Astrocyte (in vitro differentiated cells and primary cell): ENCODE results near the gene CTNNA2. TPM values are rescaled to one million over a fixed set of nuclear protein-coding genes. Genes with fewer than 3 reads are reported as not detected.
"Not testable (repeated sequence)": the region's sequence is repeated elsewhere in the genome, so short reads cannot be mapped to it uniquely, and the experiment has no call there.

Source experiments
- DNase-seq: peaks from one replicate; pipeline ENCODE4 v3.0.0-alpha.2; 2010; ENCODE audit warnings: low read depth
- FAIRE-seq: peaks from 2 replicates; lab custom pipeline; 2011; peaks lifted over from hg19 to GRCh38; lab: Jason Lieb, UNC
- H2AFZ ChIP-seq: 2 replicates; pipeline ENCODE4 v1.6.0; 2012; ENCODE audit warnings: low read depth, low read length, inconsistent platforms
- H3K27ac ChIP-seq: 2 replicates; pipeline ENCODE4 v1.5.1; 2011; ENCODE audit warnings: low read depth, low read length, inconsistent platforms
- H3K27me3 ChIP-seq: 2 replicates; pipeline ENCODE4 v1.6.0; 2011; ENCODE audit warnings: low read length, inconsistent platforms; ENCODE audit not compliant: insufficient read depth
- H3K36me3 ChIP-seq: 2 replicates; pipeline ENCODE4 v1.5.1; 2011; ENCODE audit warnings: low read length, inconsistent platforms; ENCODE audit not compliant: insufficient read depth
- H3K4me1 ChIP-seq: 2 replicates; pipeline ENCODE4 v1.5.1; 2011; ENCODE audit warnings: low read length, inconsistent platforms; ENCODE audit not compliant: insufficient read depth
- H3K4me2 ChIP-seq: 2 replicates; pipeline ENCODE4 v1.6.0; 2012; ENCODE audit warnings: low read length, inconsistent platforms
- H3K4me3 ChIP-seq: 2 replicates; pipeline ENCODE4 v1.5.1; 2011; ENCODE audit warnings: low read depth, mild to moderate bottlenecking, low read length, inconsistent platforms; ENCODE audit not compliant: insufficient read depth
- H3K79me2 ChIP-seq: 2 replicates; pipeline ENCODE4 v1.6.0; 2012; ENCODE audit warnings: mild to moderate bottlenecking, low read length, inconsistent platforms; ENCODE audit not compliant: insufficient read depth
- H3K9ac ChIP-seq: 2 replicates; pipeline ENCODE4 v1.6.0; 2012; ENCODE audit warnings: mild to moderate bottlenecking, low read length, inconsistent platforms
- H3K9me3 ChIP-seq: 2 replicates; pipeline ENCODE4 v1.5.1; 2012; ENCODE audit warnings: low read depth, mild to moderate bottlenecking, low read length, inconsistent platforms; ENCODE audit not compliant: insufficient read depth
- H4K20me1 ChIP-seq: 2 replicates; pipeline ENCODE4 v1.6.0; 2012; ENCODE audit warnings: low read length, inconsistent platforms; ENCODE audit not compliant: insufficient read depth
- H3K27ac Mint-ChIP-seq: one replicate; pipeline ENCODE4 v1.8.0; 2021; ENCODE audit warnings: mild to moderate bottlenecking, mixed read lengths; ENCODE audit not compliant: unreplicated experiment
- H3K27me3 Mint-ChIP-seq: one replicate; pipeline ENCODE4 v1.8.0; 2021; ENCODE audit warnings: low read depth, mixed read lengths; ENCODE audit not compliant: unreplicated experiment
- H3K36me3 Mint-ChIP-seq: one replicate; pipeline ENCODE4 v1.8.0; 2021; ENCODE audit warnings: low read depth, mixed read lengths; ENCODE audit not compliant: unreplicated experiment
- H3K4me1 Mint-ChIP-seq: one replicate; pipeline ENCODE4 v1.8.0; 2021; ENCODE audit warnings: low read depth, mixed read lengths; ENCODE audit not compliant: unreplicated experiment
- H3K4me3 Mint-ChIP-seq: one replicate; pipeline ENCODE4 v1.8.0; 2021; ENCODE audit warnings: mild to moderate bottlenecking, moderate library complexity, mixed read lengths; ENCODE audit not compliant: unreplicated experiment
- H3K9me3 Mint-ChIP-seq: one replicate; pipeline ENCODE4 v1.8.0; 2021; ENCODE audit warnings: mild to moderate bottlenecking, mixed read lengths; ENCODE audit not compliant: unreplicated experiment
- EZH2 ChIP-seq: IDR thresholded peaks from 2 replicates; pipeline ENCODE4 v1.6.1; 2012; ENCODE audit warnings: mild to moderate bottlenecking, low read length, inconsistent platforms; ENCODE audit not compliant: insufficient read depth
- total RNA-seq: library from RNA; stranded (reverse); gene quantifications from 2 replicates; pipeline ENCODE4 v1.2.1, GENCODE V29; 2021
- TF ChIP-seq, protein P1 (sequence below): IDR thresholded peaks from 2 replicates; pipeline ENCODE4 v1.5.1; 2011; ENCODE audit warnings: low read depth, mild to moderate bottlenecking, inconsistent platforms, low read length, moderate library complexity; ENCODE audit not compliant: insufficient read depth

Gene CTNNA2
- total RNA-seq, 1 donor from 2014 or later = 3.9 TPM

DNA sequence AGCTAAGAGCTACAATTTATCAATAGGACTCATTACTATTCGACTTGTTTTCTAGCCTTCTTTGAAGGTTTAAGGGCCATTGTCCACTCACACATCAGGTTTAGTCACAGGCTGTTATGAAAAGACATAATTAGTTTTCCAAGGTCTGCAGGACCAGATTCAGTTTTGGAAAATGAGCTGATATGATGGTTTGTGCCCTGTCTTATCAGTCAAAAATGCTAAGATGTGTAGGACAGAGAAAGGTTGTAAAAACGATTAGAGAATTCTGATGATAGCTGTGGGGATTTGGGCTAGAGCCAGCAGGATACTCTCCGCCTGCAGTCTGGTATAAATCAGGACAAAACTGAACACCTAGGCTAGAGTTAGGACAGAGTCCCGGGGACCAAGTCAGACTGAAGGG lies 578.4 kb downstream of the CTNNA2 start:
- Histone ChIP-seq H3K27ac (no peak overlapping the region), H2AFZ (no peak overlapping the region), H3K4me2 (no peak overlapping the region), H3K4me3 (no peak overlapping the region), H3K4me1 (no peaks in the 10 kb centered on the region), H3K27me3 (no peaks in the 10 kb centered on the region), H3K9me3 (no peaks in the 10 kb centered on the region), H3K9ac (no peak overlapping the region), H3K79me2 (no peaks in the 10 kb centered on the region), H3K36me3 (no peaks in the 10 kb centered on the region), H4K20me1 (no peaks in the 10 kb centered on the region)
- DNase-seq (no peak), FAIRE-seq (no peak)
- Mint-ChIP-seq H3K27me3 (peaks cover 4% of the 10 kb centered on the region), H3K4me3 (no peak overlapping the region), H3K36me3 (no peaks in the 10 kb centered on the region), H3K9me3 (no peaks in the 10 kb centered on the region), H3K4me1 (peaks cover 1% of the 10 kb centered on the region), H3K27ac (no peak overlapping the region)
- TF ChIP-seq, protein P1, sequence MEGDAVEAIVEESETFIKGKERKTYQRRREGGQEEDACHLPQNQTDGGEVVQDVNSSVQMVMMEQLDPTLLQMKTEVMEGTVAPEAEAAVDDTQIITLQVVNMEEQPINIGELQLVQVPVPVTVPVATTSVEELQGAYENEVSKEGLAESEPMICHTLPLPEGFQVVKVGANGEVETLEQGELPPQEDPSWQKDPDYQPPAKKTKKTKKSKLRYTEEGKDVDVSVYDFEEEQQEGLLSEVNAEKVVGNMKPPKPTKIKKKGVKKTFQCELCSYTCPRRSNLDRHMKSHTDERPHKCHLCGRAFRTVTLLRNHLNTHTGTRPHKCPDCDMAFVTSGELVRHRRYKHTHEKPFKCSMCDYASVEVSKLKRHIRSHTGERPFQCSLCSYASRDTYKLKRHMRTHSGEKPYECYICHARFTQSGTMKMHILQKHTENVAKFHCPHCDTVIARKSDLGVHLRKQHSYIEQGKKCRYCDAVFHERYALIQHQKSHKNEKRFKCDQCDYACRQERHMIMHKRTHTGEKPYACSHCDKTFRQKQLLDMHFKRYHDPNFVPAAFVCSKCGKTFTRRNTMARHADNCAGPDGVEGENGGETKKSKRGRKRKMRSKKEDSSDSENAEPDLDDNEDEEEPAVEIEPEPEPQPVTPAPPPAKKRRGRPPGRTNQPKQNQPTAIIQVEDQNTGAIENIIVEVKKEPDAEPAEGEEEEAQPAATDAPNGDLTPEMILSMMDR = no peak
- no peak for TF ChIP-seq EZH2

DNA sequence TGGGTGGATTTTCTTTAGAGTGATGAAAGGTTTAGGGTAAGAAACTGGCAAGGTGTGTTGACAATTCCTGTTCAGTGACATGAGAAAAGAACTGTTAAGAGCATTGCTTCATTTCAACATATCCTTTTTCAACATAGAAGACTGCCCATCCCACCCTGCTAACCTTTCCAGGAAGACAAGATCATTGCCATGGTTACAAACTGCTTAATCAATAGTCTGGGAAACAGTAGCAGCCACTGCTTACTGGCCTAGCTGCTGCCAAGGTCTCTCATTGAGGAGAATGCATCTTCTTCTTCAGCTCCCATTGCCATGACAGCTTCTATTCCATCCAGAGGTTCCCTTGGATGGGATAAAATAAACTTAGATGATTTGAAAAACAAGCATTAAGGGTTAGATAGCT lies 579.6 kb downstream of the CTNNA2 start:
- Histone ChIP-seq H3K36me3 (no peaks in the 10 kb centered on the region), H3K79me2 (no peaks in the 10 kb centered on the region), H3K27me3 (no peaks in the 10 kb centered on the region), H3K9me3 (no peaks in the 10 kb centered on the region), H4K20me1 (no peaks in the 10 kb centered on the region), H3K27ac (no peak overlapping the region), H3K4me2 (no peak overlapping the region), H3K4me3 (no peak overlapping the region), H3K9ac (no peak overlapping the region), H2AFZ (no peak overlapping the region), H3K4me1 (no peaks in the 10 kb centered on the region)
- Mint-ChIP-seq H3K27ac (no peak overlapping the region), H3K4me1 (no peaks in the 10 kb centered on the region), H3K27me3 (peaks cover 4% of the 10 kb centered on the region), H3K36me3 (peaks cover under 1% of the 10 kb centered on the region), H3K9me3 (peaks cover 2% of the 10 kb centered on the region), H3K4me3 (no peak overlapping the region)
- TF ChIP-seq, protein P1 = no peak
- no peak for TF ChIP-seq EZH2
- DNase-seq (no peak), FAIRE-seq (no peak)

DNA sequence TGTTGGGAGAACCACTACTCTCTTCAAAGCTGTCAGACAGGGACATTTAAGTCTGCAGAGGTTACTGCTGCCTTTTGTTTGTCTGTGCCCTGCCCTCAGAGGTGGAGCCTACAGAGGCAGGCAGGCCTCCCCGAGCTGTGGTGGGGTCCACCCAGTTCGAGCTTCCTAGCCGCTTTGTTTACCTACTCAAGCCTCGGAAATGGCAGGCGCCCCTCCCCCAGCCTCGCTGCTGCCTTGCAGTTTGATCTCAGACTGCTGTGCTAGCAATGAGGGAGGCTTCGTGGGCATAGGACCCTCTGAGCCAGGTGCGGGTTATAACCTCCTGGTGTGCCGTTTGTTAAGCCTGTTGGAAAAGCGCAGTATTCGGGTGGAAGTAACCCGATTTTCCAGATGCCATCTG lies 585.7 kb downstream of the CTNNA2 start:
- not testable (repeated sequence) for H3K4me3 ChIP-seq, H3K9ac ChIP-seq, H3K27ac Mint-ChIP-seq, H4K20me1 ChIP-seq, H3K4me1 ChIP-seq, H3K27ac ChIP-seq, FAIRE-seq, H3K4me3 Mint-ChIP-seq, H3K4me2 ChIP-seq, H2AFZ ChIP-seq, H3K27me3 ChIP-seq, H3K36me3 ChIP-seq, H3K36me3 Mint-ChIP-seq, H3K9me3 ChIP-seq, H3K27me3 Mint-ChIP-seq, H3K79me2 ChIP-seq, H3K9me3 Mint-ChIP-seq, DNase-seq, H3K4me1 Mint-ChIP-seq
